NCI-H2227 treated with DMSO at 0.1 percent for 48 hours (cell line): Measurements from ENCODE around the gene DPY19L3.

ENCODE experiments used
- DNase-seq: peaks from one replicate; lab custom pipeline; 2025; lab: John Stamatoyannopoulos, UW

DPY19L3 gene

GRCh38 chr19:32526895-32527294 is 121.3 kb downstream of the DPY19L3 start:
- DNase-seq = no peak

GRCh38 chr19:32530773-32531172 is 125.2 kb downstream of the DPY19L3 start:
- no peak for DNase-seq

GRCh38 chr19:32532233-32532632 is 126.7 kb downstream of the DPY19L3 start:
- DNase-seq = no peak
